ENCODE measurements around the gene PTPRN2. TPM values are rescaled to one million over a fixed set of nuclear protein-coding genes. Genes with fewer than 3 reads are reported as not detected.

PTPRN2 gene
- total RNA-seq, 2 donors from 2014 or later = 0.35 to 0.61 TPM

DNA sequence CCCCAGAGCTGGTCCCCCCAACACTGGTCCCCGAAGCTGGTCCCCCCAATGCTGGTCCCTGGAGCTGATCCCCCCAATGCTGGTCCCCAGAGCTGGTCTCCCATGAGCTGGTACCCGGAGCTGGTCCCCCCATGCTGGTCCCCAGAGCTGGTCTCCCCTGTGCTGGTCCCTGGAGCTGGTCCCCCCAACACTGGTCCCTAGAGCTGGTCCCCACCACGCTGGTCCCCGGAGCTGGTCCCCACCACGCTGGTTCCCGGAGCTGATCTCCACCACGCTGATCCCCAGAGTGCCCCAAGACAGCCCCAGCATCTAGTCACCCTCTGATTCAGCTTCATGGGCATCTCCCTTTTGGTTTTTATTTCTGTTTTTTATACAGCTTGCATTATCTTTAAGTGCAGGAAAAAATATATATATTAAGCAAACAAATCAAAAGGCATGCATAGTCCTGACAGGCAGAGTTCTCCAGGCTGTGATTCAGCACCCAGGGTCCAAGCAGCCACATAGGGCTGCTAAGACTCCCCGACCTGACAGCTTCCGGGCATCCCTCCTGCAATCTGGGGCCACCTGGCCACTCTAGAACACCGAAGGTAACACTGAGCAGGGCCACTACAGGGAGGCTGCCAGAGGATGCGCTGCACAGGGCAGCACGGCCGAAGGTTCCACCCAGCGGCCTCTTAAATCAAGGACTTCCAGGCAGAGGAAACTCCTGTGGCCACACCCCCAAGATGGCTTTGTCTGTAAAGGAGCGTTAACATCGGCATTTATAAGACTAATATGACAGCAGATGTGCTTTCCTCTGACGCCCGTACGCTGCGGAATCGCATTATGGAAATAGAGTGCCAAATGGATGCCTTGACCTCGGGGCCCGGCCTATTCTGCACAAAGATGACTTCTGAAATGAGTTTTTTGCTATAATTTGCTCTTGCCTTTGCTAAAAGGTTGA is 215.0 kb downstream of the PTPRN2 start:
- Mint-ChIP-seq H3K36me3 (peaks cover 0 to 4% of the 10 kb centered on the region in 2 donors), H3K27ac (no peak overlapping the region), H3K9me3 (peaks cover 0 to 2% of the 10 kb centered on the region in 2 donors)
- DNase-seq (ENCODE audit: low spot score in 2 of 2) = no peak
- no peak for ATAC-seq

DNA sequence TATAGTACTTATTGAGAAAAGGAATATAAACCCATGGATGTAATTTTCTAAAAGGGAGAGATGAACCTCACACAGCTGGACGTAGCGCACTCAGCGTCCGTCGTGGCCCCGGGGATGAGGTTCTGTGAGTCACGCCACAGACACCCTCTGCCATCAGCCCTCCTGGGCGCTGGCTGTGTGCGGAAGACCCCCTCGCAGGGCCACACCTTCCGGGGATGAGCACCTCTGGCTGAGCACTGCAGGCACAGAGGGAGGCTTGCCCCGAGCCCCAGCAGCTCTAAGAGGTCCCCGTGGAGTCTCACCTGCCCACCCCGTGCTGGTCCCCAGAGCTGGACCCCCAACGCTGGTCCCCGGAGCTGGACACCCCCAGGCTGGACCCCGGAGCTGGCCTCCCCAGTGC is 215.8 kb downstream of the PTPRN2 start:
- H3K27ac Mint-ChIP-seq = no peak overlapping the region
- DNase-seq (ENCODE audit: low spot score in 2 of 2) (no peak), ATAC-seq (no peak)
- H3K36me3 Mint-ChIP-seq = no peaks in the 10 kb centered on the region
- H3K9me3 Mint-ChIP-seq = no peaks in the 10 kb centered on the region

DNA sequence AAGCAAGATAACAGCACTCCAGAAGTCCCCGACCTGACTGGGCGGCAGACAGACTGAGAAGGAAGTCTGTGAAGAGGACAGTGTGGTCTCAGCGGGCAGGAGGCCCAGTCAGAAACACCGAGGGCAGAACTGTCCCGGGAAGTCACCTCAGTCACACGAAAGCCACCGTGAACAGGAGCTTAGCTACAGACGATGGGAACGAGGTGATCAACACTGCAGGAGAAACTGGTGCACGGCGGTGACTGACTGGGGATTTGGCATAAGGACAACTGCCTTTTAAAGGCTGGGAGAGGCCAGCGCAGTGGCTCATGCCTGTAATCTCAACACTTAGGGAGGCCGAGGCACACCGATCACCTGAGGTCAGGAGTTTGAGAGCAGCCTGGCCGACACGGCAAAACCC is 217.8 kb downstream of the PTPRN2 start:
- DNase-seq (ENCODE audit: low spot score in 2 of 2) = no peak
- Mint-ChIP-seq H3K27ac (no peak overlapping the region), H3K36me3 (no peaks in the 10 kb centered on the region), H3K9me3 (no peaks in the 10 kb centered on the region)
- ATAC-seq = no peak

DNA sequence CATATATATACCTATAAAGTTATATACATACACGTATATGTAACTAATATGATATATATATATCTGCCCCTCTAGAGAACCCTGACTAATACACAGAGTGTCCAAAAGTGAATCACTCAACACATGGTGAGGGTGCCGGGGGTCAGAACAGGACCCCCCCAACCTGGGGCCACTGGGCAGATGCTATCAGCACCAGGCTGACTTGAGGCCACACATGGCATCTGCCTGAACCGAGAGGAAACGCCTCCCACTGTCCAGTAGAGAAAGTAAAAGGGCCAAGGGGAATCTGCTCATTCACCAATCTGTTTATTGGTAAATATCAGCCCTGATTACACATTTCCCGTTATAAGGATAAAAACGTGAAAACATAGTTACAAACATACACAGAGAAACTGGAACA is 218.3 kb downstream of the PTPRN2 start:
- no peak overlapping the region for H3K27ac Mint-ChIP-seq
- DNase-seq (ENCODE audit: low spot score in 2 of 2) (no peak), ATAC-seq (no peak)
- no peaks in the 10 kb centered on the region for H3K36me3 Mint-ChIP-seq
- no peaks in the 10 kb centered on the region for H3K9me3 Mint-ChIP-seq

DNA sequence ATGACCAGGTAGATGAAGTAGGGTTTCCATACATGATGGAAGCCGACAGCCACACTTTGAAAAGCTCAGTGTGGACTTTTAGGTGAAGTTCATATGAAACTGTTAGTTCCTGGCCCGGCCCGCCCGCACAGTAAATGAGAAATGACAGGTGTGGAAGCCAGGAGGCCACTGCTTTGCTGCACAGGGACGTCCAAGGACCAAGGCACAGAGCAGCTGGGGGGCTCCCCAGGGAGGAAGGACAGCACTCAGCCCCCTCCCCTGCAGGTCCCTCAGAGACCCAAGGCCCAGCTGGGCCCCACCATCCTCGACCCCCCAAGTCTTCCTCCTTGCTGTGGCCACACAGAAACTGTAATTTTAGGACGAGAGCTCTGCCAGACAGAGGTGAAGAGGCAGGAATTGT is 219.2 kb downstream of the PTPRN2 start:
- DNase-seq (ENCODE audit: low spot score in 2 of 2) (no peak), ATAC-seq (no peak)
- H3K27ac Mint-ChIP-seq = no peak overlapping the region
- no peaks in the 10 kb centered on the region for H3K9me3 Mint-ChIP-seq
- no peaks in the 10 kb centered on the region for H3K36me3 Mint-ChIP-seq

DNA sequence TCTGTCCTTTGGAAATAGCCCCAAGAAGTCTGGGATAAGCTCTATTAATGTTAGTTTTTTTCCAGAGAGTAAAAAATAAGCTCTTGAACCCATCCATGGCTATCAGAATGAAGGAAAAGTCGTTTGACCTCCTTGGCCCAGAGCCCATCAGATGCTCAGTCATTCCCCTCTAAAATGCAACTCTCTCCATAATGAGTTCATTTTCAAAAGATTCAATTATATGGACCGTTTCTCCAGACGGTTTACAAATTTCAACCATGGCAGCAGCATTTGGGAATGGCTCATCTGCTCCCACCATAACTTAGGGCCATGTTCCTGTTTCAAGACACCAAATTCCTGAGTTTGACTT is 220.0 kb downstream of the PTPRN2 start:
- ATAC-seq = no peak
- H3K36me3 Mint-ChIP-seq = no peaks in the 10 kb centered on the region
- DNase-seq (ENCODE audit: low spot score in 2 of 2) = no peak

DNA sequence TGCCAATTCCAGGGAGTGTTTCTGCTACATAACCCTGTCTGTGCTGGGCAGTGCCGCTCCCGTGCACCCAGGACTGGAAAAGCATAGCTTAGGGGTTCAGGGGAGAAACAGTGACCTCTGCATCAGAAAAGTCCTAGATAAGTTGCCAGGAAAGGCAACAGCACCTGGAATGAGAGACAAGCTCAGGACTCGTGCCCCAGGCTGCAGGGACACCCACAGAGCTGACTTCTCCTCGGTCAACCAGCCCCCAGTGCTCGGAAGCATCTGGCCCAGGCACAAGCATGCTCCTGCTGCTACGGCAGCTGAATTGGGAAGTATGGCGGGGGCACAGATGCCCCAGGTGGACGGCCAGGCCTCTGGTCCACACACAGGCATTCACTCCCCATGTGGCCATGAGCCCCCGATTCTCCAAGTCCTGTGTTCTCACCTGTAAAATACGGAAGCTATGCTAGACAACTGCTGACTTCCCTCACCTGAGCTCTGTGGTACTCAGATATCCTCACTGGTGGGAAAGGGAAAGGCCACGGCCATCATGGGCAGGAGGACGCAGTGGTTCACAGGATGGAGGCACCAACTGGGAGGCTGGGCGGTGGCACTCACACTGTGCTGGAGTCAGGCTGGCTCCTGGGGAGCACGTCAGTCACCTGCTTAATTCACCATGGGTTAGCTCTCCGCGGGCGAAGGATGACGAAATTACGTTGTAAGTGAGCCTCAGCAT is 220.5 kb downstream of the PTPRN2 start:
- no peak for ATAC-seq
- DNase-seq (ENCODE audit: low spot score in 2 of 2) = no peak
- no peaks in the 10 kb centered on the region for H3K9me3 Mint-ChIP-seq
- no peak overlapping the region for H3K27ac Mint-ChIP-seq
- H3K36me3 Mint-ChIP-seq = no peaks in the 10 kb centered on the region

More for the DNA sequence above, 220.0 kb downstream of the PTPRN2 start:
- H3K9me3 Mint-ChIP-seq = no peaks in the 10 kb centered on the region
- H3K27ac Mint-ChIP-seq = no peak overlapping the region

DNA sequence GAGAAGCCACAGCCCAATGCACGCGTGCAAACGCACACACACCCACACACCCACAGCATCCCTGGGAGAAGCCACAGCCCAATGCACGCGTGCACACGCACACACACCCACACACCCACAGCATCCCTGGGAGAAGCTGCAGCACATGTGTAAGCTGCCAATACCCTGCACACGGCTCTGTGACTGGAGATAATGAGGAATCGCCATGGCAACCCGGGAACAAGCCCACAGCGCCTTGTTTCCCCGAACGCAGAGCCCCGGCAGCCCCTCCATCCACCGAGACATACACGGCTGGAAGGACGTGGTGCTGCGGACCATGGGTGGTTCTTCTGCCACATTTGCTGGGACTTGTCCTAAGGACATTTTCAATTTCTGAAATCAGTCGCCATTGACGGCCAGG is 221.3 kb downstream of the PTPRN2 start:
- no peak for DNase-seq (ENCODE audit: low spot score in 2 of 2)
- no peaks in the 10 kb centered on the region for H3K9me3 Mint-ChIP-seq
- no peaks in the 10 kb centered on the region for H3K36me3 Mint-ChIP-seq
- ATAC-seq = no peak
- no peak overlapping the region for H3K27ac Mint-ChIP-seq

DNA sequence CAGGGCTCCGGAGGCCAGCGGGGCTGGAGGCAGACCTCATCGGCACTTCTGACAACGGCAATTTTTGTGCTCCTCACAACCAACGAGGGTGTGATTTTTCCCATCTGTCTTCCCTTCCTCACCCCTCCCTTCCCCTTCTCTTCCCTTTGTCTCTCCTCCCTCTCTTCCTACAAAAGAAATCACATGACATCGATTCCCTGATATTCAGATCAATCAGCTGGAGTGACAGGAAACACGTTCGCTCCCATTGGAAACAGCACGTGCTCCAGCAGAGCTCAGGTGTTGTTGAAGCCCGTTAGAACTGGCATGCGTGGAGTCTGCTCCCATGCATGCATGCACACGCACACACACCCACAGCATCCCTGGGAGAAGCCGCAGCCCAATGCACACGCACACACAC is 222.4 kb downstream of the PTPRN2 start:
- DNase-seq (ENCODE audit: low spot score in 2 of 2) = no peak
- H3K9me3 Mint-ChIP-seq = no peaks in the 10 kb centered on the region
- no peak for ATAC-seq

DNA sequence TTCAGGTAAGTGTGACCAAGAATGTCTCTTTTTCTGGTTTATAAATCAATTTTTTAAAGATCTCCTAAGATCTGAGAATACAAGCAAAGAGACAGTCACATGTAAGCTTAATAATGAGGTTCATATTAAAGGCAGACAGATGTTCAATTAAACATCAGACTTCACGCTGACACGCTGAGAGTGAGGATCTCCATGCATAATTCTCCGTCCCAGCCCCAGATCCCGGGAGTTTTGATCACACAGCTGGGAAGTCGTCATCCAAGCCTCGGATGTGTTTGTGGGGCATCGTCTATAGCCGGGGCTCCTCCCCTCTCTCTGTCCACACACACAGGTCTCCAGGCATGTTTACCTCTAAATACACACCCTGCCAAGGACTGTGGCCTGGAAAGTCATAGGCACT is 223.2 kb downstream of the PTPRN2 start:
- Mint-ChIP-seq H3K36me3 (no peaks in the 10 kb centered on the region), H3K27ac (no peak overlapping the region), H3K9me3 (no peaks in the 10 kb centered on the region)
- DNase-seq (ENCODE audit: low spot score in 2 of 2) = no peak
- ATAC-seq = no peak

More for the DNA sequence above, 222.4 kb downstream of the PTPRN2 start:
- Mint-ChIP-seq H3K36me3 (no peaks in the 10 kb centered on the region), H3K27ac (no peak overlapping the region)

DNA sequence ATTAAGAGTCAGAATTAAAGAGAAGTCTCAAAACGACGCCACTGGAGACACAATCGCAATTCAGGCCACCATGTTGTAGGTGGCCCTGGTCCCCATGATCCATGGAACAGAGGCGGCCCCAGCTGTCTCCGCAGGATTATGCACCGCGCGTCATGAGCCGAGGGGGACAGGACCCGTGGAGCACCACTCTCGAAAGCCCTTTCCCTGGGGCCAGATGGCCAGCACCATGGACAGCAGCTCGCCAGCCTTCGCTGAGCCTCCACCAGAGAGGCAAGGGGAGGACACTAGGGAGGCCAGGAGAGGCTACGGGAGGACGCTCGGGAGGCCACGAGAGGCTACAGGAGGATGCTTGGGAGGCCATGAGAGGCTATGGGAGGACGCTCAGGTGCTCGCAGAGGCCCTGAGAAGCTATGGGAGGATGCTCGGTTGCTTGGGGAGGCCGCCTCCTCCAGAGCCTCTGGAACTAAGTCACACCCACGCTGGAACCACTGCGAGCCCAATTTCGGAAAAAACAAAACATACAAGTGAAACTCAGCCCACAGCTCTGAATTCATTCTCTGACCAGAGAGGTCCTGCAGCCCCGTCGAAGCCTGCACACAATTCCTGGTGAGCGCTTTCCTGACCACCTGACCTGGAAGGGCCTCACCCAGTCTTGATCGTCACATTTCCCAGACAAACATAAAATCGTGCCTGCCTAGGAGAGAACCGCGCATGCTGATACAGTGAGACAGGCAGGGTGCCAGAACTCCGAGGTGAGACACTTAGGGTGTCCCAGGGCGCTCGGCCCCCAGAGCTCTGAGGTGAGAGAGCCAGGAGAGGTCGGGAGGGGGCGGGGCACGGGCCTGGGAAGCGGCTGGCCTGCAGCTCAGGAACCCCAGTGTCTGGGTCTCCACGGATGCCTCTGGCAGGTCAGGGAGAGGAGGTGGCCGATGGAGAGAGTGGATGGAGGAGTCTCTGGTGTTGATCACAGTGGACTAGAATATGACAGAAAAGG is 224.4 kb downstream of the PTPRN2 start:
- Mint-ChIP-seq H3K36me3 (no peaks in the 10 kb centered on the region), H3K27ac (no peak overlapping the region), H3K9me3 (no peaks in the 10 kb centered on the region)
- ATAC-seq = no peak
- DNase-seq (ENCODE audit: low spot score in 2 of 2) = no peak

DNA sequence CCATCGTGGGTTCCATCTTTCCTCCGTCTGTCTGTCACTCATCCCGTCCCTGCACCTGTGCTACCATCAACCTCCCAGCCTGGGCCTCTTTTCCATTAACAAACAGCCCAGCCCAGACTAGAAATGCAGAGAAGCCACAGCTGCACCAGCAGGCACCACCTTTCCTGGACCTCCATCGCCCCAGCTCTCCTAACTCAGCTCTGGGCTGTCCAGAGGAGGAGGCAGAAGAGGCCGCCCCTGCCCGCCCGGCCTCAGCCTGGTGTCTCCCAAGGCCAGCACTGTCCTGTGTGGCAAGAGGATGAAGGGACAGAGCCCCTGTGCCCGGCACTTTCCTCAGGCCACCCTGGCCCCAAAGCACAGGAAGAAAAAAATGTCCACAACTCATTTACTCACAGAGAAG is 225.6 kb downstream of the PTPRN2 start:
- H3K27ac Mint-ChIP-seq = no peak overlapping the region
- H3K9me3 Mint-ChIP-seq = no peaks in the 10 kb centered on the region
- ATAC-seq = no peak
- DNase-seq (ENCODE audit: low spot score in 2 of 2) = no peak
- H3K36me3 Mint-ChIP-seq = no peaks in the 10 kb centered on the region

DNA sequence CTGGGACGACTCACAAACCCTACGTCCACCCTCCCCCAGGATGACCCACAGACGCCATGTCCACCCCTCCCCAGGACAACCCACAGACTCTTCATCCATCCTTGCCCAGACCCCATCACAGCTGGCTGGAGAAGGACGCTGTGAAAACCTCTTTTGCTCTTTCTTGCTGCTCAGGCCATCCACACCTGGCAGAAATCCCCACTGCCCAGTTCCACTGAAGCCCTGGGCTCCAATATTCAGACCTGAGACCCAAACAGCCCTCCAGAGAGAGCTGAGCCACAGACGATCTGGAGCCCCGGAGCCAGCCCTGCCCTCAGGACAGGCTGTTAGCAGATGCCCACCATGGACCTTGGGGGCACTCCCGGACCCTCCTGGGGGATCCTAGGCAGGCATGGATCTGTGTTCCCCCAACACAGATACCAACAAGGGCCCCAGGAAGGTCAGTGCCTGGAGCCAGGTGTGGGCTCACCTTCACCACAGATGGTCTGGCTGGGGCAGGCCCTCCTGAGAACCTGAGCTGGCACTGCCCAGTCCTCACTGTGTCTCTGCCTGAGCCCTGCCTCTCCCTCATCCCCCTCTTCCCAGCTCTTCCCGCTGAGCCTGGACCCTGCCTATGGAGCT is 226.2 kb downstream of the PTPRN2 start:
- Mint-ChIP-seq H3K27ac (peak overlapping the region in 1 of 2 donors; percentile 57), H3K9me3 (peaks cover 0 to 1% of the 10 kb centered on the region in 2 donors), H3K36me3 (no peaks in the 10 kb centered on the region)
- ATAC-seq (no peak), DNase-seq (ENCODE audit: low spot score in 2 of 2) (no peak)

DNA sequence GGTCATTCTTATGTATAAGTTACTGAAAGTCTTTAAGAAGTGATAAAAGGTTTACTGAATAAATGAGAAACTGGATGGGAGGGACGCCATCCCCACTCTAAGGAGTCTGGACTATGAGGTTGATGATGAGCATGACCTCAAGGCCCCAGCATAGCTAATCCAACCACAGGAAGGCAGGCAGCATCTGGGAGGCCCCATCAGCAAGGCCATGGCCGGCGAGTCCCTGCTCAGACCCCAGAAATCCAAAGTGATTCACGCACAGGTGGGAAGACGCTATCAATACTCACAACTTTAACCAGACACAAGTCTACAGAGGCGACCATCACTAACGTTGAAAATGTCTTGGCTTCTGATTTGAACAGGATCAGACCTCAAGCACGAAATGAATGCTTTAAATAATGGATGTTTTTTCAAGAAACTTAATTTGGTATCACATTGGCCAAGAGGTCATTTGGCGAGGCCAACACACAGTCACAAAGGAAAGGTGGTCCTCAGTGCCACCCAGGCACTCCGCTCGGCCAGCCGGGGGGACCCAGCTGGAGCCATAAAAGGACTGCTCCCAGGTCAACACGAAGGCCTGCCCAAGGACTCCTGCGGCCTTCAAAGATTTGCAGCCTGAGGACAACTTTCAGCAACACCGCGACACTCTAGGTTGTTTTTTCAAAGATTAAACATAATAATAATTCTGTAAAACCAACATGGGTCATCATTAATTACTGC is 228.5 kb downstream of the PTPRN2 start:
- no peak overlapping the region for H3K27ac Mint-ChIP-seq
- no peak for ATAC-seq

DNA sequence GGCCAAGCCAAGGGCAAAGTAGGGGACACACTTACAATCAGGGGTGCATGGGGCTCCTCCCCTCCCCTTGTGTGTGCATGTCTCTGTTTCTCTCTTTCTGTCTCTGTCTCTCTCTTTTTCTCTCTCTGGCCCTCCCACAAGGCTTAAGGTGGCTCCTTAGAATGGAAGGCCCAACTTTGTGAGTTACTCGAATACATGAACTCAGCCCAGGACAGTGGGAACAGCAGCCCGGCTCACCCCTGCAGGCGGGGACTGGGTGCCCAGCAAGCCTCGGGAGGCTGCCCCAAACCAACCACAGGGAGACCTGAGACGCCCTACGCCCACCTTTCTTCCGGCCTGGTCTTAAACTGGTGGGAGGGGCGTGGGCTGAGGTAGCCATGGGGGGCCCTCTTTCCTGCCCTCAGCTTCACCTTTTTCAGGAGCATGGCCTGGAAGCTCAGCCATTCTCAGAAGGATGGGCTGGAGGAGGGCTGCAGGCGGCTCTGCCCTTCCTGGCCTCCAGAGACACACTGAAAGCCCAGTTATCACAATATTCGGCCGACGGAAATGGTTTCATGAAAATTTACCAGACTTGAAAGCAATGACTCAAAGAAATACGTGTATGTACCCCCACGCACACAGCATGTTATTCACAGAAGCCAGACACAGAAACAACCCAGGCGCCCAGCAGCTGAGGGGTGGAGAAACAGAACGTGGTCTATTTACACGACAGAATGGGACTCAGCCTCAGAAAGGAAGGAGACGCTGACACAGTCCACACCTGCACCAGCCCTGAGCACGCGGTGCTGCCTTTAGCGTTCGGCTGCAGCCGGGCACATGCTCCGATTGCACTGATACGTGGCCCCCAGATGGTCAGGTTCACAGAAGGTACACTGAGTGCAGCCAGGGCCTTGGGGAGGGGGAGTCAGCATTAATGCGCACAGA is 229.5 kb downstream of the PTPRN2 start:
- no peak overlapping the region for H3K27ac Mint-ChIP-seq
- ATAC-seq (no peak), DNase-seq (ENCODE audit: low spot score in 2 of 2) (no peak)
- peaks cover 9 to 20% of the 10 kb centered on the region in 2 donors for H3K9me3 Mint-ChIP-seq
- peaks cover 12 to 18% of the 10 kb centered on the region in 2 donors for H3K36me3 Mint-ChIP-seq

More for the DNA sequence above, 228.5 kb downstream of the PTPRN2 start:
- no peak for DNase-seq (ENCODE audit: low spot score in 2 of 2)
- Mint-ChIP-seq H3K36me3 (peaks cover 8 to 14% of the 10 kb centered on the region in 2 donors), H3K9me3 (peaks cover 6 to 17% of the 10 kb centered on the region in 2 donors)
